T-helper 1 cell treated with Interleukin-12 subunit alpha and Interleukin-12 subunit beta and Interleukin-4 antibody, amounts not matched to agents 30 μg/mL and 1 μg/mL, for 36 hours (primary cell): ENCODE results near the gene ACTRT2.

ENCODE experiments used
- H3K27ac Mint-ChIP-seq: one replicate; pipeline ENCODE4 v1.8.0; 2021; ENCODE audit warnings: mild to moderate bottlenecking, mixed read lengths
- H3K27me3 Mint-ChIP-seq: one replicate; pipeline ENCODE4 v1.8.0; 2021; ENCODE audit warnings: low read depth, mixed read lengths
- H3K36me3 Mint-ChIP-seq: one replicate; pipeline ENCODE4 v1.8.0; 2021; ENCODE audit warnings: low read depth, mixed read lengths
- H3K4me1 Mint-ChIP-seq: one replicate; pipeline ENCODE4 v1.8.0; 2021; ENCODE audit warnings: low read depth, mixed read lengths
- H3K4me3 Mint-ChIP-seq: one replicate; pipeline ENCODE4 v1.8.0; 2021; ENCODE audit warnings: mild to moderate bottlenecking, moderate library complexity, mixed read lengths
- H3K9me3 Mint-ChIP-seq: one replicate; pipeline ENCODE4 v1.8.0; 2021; ENCODE audit warnings: mixed read lengths

Gene ACTRT2

DNA sequence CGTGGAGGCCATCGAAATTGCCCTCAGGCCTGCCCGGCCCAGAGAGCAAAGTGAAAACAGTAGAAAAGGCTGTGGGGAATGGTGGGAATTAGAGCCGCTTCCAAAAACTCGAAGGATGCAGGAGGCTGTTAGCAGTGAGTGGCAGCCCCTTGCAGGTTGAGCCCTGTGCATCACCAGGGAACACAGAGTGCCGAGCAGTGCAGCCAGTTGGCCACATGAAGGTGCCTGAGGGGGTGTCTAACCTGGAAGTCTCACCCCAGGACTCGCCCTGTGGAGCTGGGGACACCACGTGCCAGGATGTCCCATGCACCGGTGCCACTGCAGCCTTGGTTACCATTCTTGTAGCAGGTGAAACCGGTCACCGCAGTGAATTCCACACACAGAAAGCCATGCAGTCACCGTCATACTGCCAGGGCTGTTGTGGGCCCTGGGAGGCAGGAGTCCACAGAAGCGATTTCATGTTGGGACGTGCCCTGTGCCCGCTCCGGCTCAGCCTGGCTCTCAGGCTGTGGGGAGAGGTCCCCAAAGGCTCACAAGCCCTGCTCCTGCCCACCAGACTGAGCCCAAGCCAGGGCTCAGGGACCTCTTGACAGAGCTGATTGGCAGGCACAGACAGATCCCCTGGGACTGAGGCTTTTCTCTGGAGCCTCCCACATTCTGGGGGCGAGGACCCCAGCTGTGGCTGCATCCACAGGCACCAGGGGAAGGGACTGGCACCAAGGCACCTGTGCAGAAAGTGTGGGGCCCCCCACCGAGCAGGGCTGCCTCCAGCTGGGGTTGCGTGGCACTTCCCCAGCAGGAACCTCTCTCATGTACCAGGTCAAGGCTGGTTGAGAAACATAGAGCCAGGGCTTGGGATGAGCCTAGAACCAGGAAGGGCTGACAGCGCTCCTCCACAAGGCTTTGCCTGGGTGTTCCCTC lies 16.7 kb upstream of the ACTRT2 start:
- Mint-ChIP-seq H3K36me3 (no peaks in the 10 kb centered on the region), H3K27ac (no peak overlapping the region), H3K27me3 (no peaks in the 10 kb centered on the region), H3K4me3 (no peak overlapping the region), H3K4me1 (no peaks in the 10 kb centered on the region), H3K9me3 (peaks cover 23% of the 10 kb centered on the region)

DNA sequence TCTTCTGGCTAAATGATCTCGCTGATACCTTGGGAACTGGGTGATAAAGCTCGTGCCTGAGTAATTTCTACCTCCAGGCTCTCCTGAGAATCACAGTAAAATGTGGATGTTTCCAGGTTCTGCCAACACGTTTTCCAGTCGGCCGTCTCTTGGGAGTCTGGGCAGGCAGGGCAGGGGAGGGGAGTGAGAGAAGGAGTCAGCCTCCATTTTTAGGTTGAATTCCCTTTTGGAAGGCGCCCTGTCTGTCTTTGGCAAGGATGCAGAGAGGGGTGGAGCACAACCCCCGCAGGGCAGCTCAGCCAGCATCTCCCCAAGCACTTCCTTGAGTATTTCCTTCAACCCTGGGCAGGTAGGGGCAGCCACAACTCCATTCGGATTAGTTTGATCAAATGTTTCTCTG lies 15.5 kb upstream of the ACTRT2 start:
- Mint-ChIP-seq H3K36me3 (no peaks in the 10 kb centered on the region), H3K9me3 (peaks cover 23% of the 10 kb centered on the region), H3K4me3 (no peak overlapping the region), H3K27me3 (no peaks in the 10 kb centered on the region), H3K4me1 (no peaks in the 10 kb centered on the region), H3K27ac (no peak overlapping the region)

DNA sequence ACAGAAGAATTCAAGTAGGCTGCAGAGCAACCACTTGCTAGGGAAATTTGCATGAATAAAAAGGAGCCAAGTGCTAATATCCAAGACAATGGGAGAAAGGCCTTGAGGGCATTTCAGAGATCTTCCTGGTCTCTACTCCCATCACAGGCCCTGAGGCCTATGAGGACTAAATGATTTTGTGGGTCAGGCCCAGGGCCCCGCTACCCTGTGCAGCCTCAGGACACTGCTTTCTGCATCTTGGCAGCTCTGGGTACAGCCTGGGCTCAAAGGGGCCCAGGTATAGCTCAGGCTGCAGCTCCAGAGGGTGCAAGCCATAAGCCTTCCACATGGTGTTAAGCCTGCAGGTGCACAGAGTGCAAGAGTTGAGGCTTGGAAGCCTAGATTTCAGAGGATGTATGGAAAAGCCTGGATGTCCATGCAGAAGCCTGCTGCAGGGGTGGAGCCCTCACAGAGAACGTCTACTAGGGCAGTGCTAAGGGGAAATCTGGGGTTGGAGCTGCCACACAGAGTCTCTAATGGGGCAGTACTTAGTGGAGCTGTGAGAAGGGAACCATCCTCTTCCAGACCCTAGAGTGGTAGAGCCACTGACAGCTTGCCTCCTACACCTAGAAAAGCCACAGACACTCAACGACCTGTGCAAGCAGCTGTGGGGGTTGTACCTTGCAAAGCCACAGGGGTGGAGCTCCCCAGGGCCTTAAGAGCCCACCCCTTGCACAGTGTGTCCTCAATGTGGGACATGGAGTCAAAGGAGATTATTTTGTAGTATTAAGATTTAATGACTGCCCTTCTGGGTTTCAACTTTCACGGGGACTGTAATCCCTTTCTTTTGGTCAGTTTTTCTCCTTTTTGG lies 13.7 kb upstream of the ACTRT2 start:
- H3K4me1 Mint-ChIP-seq, result no peaks in the 10 kb centered on the region
- H3K36me3 Mint-ChIP-seq, result no peaks in the 10 kb centered on the region
- H3K4me3 Mint-ChIP-seq, result no peak overlapping the region

DNA sequence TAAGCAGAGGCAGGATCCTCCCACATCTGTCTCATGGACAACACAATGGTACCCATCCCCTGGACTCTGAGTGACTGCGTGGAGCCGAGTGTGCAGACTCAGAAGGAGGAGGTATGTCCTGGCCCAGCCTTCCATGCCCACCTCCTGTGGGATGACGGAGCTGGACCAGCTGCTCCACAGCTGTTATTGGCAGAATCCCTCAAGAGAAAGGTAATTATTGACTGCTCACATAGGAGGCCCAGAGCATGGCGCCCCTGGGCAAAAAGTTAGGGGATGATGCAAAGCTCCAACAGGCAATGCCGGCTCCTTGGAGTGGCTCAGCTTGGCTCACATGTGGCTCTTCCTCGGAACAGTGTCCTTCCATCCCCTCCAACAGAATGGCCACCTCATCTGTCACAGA lies 12.2 kb upstream of the ACTRT2 start:
- no peaks in the 10 kb centered on the region for H3K4me1 Mint-ChIP-seq
- H3K9me3 Mint-ChIP-seq, result peaks cover 23% of the 10 kb centered on the region
- no peaks in the 10 kb centered on the region for H3K27me3 Mint-ChIP-seq
- H3K27ac Mint-ChIP-seq, result no peak overlapping the region
- no peaks in the 10 kb centered on the region for H3K36me3 Mint-ChIP-seq
- no peak overlapping the region for H3K4me3 Mint-ChIP-seq

More for the DNA sequence above, 13.7 kb upstream of the ACTRT2 start:
- Mint-ChIP-seq H3K27ac (no peak overlapping the region), H3K9me3 (peaks cover 23% of the 10 kb centered on the region), H3K27me3 (no peaks in the 10 kb centered on the region)

DNA sequence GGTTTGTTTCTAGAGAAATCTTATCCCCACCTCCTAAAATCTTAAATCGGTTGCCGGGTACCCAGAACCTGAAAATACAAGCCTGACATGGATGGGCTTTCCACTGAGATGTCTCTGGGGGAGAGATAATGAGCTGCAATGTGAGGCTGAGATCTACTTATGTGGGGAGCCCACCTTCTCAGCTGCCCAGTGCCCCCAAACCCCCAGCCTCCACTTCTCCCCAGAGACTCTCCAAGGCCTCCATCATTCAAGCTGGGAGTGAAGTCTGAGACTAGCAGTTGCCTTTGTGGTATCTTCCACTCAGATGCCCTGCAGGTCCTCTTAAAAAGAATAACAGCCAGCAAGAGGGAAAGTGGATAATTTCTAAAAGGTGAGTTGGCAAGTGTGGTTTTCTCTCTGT lies 11.7 kb upstream of the ACTRT2 start:
- no peaks in the 10 kb centered on the region for H3K27me3 Mint-ChIP-seq
- no peaks in the 10 kb centered on the region for H3K36me3 Mint-ChIP-seq
- H3K9me3 Mint-ChIP-seq, result peaks cover 23% of the 10 kb centered on the region
- H3K27ac Mint-ChIP-seq, result no peak overlapping the region
- H3K4me3 Mint-ChIP-seq, result no peak overlapping the region
- H3K4me1 Mint-ChIP-seq, result no peaks in the 10 kb centered on the region

DNA sequence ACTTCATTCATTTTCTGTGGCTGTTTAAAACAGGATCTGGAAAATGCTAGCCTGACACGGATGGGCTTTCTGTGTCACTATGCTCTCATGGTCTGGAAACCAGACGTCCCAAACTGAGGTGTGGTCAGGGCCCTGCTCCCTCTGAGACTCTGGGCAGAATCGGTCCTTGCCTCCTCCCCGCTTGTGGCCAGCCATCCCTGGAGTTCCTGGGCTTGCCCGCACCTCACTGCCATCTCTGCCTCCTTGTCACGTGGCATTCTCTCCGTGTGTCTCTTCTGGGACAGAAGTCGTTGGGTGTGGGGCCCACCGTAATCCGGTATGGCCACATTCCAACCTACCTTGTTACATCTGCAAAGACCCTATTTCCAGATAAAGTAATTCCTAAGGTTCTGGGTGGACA lies 10.1 kb upstream of the ACTRT2 start:
- no peaks in the 10 kb centered on the region for H3K36me3 Mint-ChIP-seq
- H3K4me3 Mint-ChIP-seq, result no peak overlapping the region
- no peaks in the 10 kb centered on the region for H3K27me3 Mint-ChIP-seq
- no peaks in the 10 kb centered on the region for H3K4me1 Mint-ChIP-seq
- H3K27ac Mint-ChIP-seq, result no peak overlapping the region
- peaks cover 23% of the 10 kb centered on the region for H3K9me3 Mint-ChIP-seq

DNA sequence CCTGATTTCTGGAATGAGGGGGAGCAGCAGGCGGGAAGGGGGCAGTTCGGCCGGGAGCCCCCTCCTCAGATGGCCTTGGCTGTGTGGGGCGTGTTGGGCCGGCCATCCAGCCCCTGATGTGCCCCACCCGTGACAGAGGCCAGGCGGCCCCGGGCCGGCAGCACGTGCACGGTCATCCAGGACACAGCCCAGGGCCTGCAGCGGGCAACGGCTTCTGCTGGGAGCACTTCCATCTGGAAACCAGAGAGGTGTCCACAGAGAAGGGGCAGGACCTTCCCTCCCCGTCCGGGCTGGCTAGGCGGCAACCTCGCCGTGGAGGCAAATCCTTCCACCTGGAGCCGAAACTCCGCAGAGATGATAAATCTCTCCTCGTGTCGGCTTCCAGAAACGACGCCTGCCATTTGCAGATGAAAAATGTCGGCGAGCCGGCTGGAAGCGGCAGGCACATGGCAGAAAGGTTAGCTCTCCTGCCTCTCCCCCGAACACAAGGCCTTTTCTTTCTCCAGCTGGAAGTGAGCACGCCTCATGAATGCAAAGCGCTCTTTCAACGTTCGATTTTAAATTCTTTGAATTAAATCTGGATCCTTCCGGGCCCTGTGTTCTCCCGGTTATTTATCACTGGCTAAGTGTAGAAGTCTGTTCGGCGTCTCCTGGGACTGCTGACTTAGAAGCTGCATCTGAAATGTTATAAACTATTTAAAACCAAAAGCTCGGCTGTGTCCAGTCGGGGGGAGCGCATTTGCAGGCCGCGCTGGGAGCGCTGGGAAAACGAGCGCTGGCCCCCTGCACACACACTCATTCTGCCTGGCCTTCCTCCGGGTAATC lies 9.4 kb upstream of the ACTRT2 start:
- no peak overlapping the region for H3K4me3 Mint-ChIP-seq

DNA sequence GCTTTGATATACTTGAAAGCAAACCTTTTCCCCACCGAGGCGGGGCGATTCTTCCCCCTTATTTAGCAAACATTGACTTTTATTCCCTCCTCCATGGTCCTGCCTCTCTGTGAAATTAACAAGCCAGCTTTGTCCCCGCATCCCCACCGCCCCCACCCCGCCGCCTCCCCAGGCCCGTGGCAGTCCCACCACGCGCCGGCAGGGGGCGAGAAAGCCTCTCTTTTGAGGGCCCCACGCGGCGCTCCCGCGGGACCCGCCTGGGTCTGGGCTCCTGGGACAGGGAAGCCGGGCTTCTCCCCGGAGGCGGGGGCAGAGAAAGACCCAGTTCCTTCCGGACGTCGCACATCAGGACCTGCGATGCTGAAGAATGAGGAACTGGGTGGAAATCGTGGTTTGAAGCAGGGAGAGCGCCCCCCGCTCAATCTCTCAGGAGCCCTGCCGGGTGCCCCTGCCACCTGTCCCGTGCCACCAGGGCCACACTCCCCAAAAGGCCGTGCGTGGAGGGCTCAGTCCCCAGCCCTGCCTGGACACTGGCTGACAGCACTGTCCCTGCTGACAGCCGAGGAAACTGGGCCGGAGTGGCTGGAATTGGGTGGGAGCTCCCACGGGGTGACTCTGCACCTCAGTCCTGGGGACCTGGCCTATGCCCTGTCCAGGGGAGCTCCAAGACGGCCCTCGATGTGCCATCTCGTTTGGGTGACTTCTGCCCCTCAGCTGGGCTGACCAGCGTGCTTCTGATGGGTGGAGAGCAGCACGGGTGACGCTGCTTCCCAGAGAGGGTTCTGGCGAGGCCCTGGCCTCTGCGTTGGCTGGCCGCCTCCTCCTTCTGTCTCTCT lies 8.6 kb upstream of the ACTRT2 start:
- H3K36me3 Mint-ChIP-seq, result no peaks in the 10 kb centered on the region
- H3K4me3 Mint-ChIP-seq, result no peak overlapping the region
- H3K27me3 Mint-ChIP-seq, result no peaks in the 10 kb centered on the region
- H3K4me1 Mint-ChIP-seq, result no peaks in the 10 kb centered on the region
- no peak overlapping the region for H3K27ac Mint-ChIP-seq
- peaks cover 10% of the 10 kb centered on the region for H3K9me3 Mint-ChIP-seq

More for the DNA sequence above, 9.4 kb upstream of the ACTRT2 start:
- Mint-ChIP-seq H3K36me3 (no peaks in the 10 kb centered on the region), H3K27me3 (no peaks in the 10 kb centered on the region), H3K9me3 (peaks cover 17% of the 10 kb centered on the region), H3K27ac (no peak overlapping the region), H3K4me1 (no peaks in the 10 kb centered on the region)

DNA sequence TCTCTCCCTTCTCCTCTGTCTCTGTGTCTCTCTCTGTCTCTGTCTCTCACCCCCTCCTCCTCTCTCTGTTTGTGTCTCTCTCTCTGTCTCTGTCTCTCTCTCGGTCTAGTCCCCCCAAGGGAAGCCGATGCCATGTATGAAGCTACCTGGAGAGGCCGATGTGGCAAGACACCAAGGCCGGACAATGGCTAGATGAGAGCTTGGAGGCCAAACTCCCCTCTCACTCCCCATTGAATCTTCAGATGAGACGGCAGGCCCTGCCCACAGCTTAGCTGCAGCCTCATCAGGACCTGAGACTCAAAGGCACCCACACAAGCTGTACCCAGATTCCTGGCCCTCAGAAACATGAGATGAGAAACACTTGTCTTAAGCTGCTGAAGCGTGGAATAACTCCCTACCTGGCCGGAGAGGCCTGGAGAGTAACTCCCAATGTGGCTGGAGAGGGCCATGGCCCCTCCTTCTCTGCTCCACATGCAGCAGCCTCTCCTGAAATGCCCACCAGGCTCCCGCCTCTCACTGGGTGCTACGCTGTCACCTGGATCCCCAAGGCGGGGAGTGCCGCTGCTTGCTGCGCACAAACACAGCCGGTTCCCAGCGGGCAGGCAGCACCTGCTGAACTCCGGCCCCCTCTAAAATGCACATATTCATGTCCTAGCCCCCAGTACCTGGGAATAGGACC lies 7.8 kb upstream of the ACTRT2 start:
- Mint-ChIP-seq H3K9me3 (peaks cover 1% of the 10 kb centered on the region), H3K4me3 (no peak overlapping the region), H3K36me3 (no peaks in the 10 kb centered on the region), H3K27me3 (no peaks in the 10 kb centered on the region), H3K4me1 (no peaks in the 10 kb centered on the region), H3K27ac (no peak overlapping the region)

DNA sequence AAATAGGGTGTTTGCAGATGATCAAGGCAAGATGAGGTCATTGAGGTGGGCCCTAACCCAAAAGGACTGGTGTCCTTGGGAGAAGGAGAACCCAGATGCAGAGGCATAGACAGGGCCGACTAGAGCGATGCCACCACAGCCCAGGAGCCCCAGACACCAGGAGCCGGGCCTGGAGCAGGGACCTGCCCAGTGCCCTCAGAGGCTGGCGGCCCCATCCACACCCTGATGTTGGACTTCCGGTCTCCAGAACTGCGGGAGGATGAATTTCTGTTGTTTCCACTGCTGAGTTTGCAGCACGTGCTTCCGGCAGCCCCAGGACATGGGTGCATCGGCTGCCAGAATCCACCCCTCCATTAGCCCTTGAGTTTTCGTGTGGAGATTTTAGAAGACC lies 7.2 kb upstream of the ACTRT2 start:
- H3K36me3 Mint-ChIP-seq, result no peaks in the 10 kb centered on the region
- H3K9me3 Mint-ChIP-seq, result no peaks in the 10 kb centered on the region
- H3K4me1 Mint-ChIP-seq, result no peaks in the 10 kb centered on the region
- no peak overlapping the region for H3K4me3 Mint-ChIP-seq
- no peak overlapping the region for H3K27ac Mint-ChIP-seq
- no peaks in the 10 kb centered on the region for H3K27me3 Mint-ChIP-seq

DNA sequence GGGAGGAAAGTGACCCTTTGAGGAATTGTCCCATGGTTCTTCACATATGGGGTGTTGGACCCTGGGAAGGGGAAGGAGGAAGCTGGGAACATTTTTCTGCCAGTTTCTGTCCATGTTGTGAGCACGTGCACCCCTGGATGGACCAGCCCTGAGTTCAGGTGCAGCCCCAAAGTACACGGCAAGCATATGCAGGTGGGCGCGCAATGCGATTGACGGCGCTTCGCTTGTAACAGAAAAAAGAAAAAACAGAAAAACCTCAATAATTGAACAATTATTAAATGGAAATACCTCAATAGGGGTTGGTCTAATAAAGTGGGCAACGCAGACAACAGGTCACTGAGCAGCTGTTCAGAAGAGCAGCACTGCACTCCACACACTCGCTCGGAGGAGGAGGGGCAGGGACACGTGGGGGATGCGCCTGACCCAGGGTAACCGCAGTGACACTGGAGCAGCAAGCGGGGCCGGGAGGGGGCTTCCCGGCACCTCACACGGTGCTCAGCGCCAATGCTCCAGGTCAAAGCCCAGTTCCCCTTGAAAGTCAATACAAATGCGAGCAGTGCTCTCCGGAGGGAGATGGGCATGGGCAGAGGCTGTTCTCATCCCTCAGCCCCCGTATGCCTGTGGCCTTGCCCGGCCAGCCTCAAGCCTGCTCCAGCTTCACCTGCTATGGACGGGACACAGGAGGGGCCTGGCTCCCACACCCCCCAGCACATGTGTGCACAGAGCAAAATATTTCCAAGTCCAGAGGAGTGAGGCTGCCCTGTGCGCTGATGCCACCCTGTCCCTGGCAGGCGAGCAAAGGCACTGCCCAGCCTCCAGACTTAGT lies 6.6 kb upstream of the ACTRT2 start:
- H3K36me3 Mint-ChIP-seq, result no peaks in the 10 kb centered on the region
- H3K9me3 Mint-ChIP-seq, result no peaks in the 10 kb centered on the region
- no peak overlapping the region for H3K4me3 Mint-ChIP-seq
- no peaks in the 10 kb centered on the region for H3K4me1 Mint-ChIP-seq
- no peaks in the 10 kb centered on the region for H3K27me3 Mint-ChIP-seq
- no peak overlapping the region for H3K27ac Mint-ChIP-seq

DNA sequence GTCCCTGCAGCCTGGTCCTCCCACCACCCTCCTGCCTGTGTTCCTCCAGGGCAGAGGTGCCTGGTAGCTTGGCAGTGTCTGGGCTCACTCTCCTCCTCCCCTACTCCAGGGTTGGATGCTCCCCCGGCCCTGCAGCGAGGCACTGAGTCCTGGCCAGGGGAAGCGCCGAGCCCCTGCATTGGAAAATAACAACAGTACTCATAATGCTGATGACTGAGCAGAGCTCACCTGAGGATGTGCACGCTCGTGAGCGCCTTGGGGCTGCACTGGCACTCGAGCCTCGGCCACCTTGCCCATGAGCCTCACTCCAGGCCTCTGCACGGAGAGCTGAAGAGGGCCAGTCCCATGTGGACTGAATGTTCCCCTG lies 6.0 kb upstream of the ACTRT2 start:
- H3K27me3 Mint-ChIP-seq, result no peaks in the 10 kb centered on the region
- no peak overlapping the region for H3K27ac Mint-ChIP-seq
- H3K9me3 Mint-ChIP-seq, result no peaks in the 10 kb centered on the region
- H3K4me3 Mint-ChIP-seq, result no peak overlapping the region
- no peaks in the 10 kb centered on the region for H3K36me3 Mint-ChIP-seq
- H3K4me1 Mint-ChIP-seq, result no peaks in the 10 kb centered on the region

DNA sequence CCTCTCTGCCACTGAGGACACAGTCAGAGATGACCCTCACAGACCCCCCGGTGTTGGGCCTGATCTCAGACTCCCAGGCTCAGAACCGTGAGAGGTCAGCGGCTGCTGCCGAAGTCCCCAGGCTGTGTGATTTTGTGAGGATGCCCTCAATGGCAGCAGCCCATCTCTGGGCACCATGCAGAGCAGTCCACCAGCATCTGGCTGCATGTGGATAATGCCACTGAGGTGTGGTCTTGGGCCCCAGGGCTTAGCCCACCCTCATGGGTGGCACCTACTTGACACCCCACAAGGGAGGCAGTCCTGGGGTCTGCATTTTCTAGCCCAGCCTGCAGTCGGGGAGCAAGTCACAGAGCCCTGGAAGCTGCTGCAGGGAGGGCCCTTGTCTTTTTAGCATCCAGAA lies 5.5 kb upstream of the ACTRT2 start:
- no peaks in the 10 kb centered on the region for H3K9me3 Mint-ChIP-seq
- no peaks in the 10 kb centered on the region for H3K27me3 Mint-ChIP-seq
- H3K36me3 Mint-ChIP-seq, result no peaks in the 10 kb centered on the region
- no peak overlapping the region for H3K27ac Mint-ChIP-seq
- no peak overlapping the region for H3K4me3 Mint-ChIP-seq
- H3K4me1 Mint-ChIP-seq, result no peaks in the 10 kb centered on the region
